ENCODE measurements around the gene PEX26. TPM values are rescaled to one million over a fixed set of nuclear protein-coding genes. Genes with fewer than 3 reads are reported as not detected.

PEX26 gene
- total and polyA plus RNA-seq, 9 donors: 13.0 to 33.4 (median 23.5) TPM

- Histone ChIP-seq H3K4me1 (ENCODE audit: insufficient read depth) (peaks cover 6% of the 10 kb centered on the region), H3K27me3 (no peaks in the 10 kb centered on the region), H3K36me3 (no peaks in the 10 kb centered on the region), H3K9me3 (no peaks in the 10 kb centered on the region), H3K27ac (no peak overlapping the region), H3K4me3 (no peak overlapping the region)
- DNase-seq: no peak
- no peak for TF ChIP-seq EP300 (IDR thresholded peaks at IDR 0.05)
- no peak for TF ChIP-seq CTCF (IDR thresholded peaks at IDR 0.05)
- TF ChIP-seq POLR2A (IDR thresholded peaks at IDR 0.05): no peak
- 72 to 78% (median 73%) methylated on average over 10 of the region's 10 CpGs for WGBS, 3 donors
- intact Hi-C loops (cut with DNase I): no loop called here
Observed at GRCh38 chr22:18031695-18032454, 45.9 kb upstream of the PEX26 start.

DNA sequence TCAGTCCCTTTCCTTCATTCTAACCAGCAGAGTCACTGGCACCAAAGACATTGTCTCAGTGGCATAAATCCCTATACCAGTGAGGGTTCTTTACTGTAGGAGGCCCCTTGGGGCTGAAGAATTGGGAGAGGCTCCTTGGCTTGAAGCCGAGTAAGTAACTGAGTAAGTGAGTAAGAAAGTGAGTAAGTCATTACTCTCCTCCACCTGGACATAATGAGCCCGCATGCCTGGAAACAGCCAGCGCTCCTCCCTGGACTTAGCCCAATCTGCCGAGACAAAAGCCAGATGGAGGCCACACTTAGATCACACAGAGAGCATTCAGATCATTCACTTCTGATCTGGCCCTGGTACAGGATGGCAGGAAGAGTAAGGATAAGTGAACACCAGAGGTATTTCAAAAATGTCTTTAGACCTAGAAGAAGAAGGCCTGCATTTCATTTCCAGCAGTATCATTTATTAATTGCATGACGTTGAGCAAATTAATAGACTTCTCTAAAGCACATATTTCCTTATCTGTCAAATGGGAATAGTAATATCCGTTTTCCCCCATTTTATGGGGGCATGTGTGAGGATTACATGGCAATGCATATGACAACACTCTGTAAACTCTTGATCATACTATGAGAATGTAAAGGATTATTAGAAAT is 45.2 kb upstream of the PEX26 start:
- no peak overlapping the region for H3K27ac ChIP-seq
- H3K36me3 ChIP-seq: no peaks in the 10 kb centered on the region

DNA sequence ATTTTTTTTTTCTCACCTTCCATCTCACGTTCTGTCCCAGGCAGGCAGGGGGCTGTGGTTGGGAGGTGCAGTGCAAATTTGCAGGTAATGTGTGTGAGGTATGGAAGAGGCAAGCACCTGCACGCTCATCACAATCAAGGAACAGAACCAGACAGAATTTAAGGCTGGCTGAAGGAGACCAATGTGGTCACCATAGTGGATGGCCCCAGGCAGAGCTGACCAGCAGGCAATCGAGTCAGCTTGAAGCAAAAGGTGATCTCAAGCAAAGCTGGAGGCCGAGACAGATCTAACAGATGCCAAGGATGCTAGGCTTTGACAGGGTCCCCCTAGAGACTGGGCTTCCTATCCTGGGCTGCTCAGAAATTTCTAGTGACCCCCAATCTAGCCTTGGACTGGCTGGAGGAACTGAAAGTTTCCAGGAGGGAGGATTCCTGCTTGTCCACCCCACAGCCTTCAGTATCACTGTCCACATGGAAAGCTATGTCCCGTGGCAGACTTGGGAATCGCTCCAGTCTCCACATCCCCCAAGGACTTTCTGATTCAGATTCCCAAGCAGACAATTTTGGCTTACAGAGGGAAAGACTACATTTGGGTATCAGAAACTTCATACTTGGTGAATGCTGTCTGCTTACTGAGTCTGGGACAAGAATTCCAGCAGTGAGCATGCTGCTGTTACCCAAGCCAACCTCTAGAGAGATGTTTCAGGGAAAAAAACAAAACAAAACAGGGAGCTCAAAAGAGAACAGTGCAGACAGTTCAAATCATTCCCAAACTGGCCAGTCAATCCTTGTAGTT is 44.4 kb upstream of the PEX26 start:
- H3K9me3 ChIP-seq: no peaks in the 10 kb centered on the region
- intact Hi-C loops (cut with DNase I): no loop called here
- peak in 3 of 5 donors; percentile 49 to 61 (median 51) for DNase-seq
- 53 to 56% (median 53%) methylated on average over 6 of the region's 6 CpGs for WGBS, 3 donors
- TF ChIP-seq CTCF (IDR thresholded peaks at IDR 0.05) (peak in 1 of 3 donors; percentile 17), POLR2A (IDR thresholded peaks at IDR 0.05) (no peak)
- H3K27ac ChIP-seq: peak overlapping the region in 1 of 2 donors; percentile 11
- H3K4me1 ChIP-seq (ENCODE audit: insufficient read depth): peaks cover 6% of the 10 kb centered on the region
- H3K4me3 ChIP-seq: no peak overlapping the region
- H3K36me3 ChIP-seq: no peaks in the 10 kb centered on the region
- no peaks in the 10 kb centered on the region for H3K27me3 ChIP-seq

More for the DNA sequence above, 45.2 kb upstream of the PEX26 start:
- no peak for DNase-seq
- peaks cover 6% of the 10 kb centered on the region for H3K4me1 ChIP-seq (ENCODE audit: insufficient read depth)
- no peaks in the 10 kb centered on the region for H3K9me3 ChIP-seq
- TF ChIP-seq EP300 (IDR thresholded peaks at IDR 0.05) (no peak), POLR2A (IDR thresholded peaks at IDR 0.05) (no peak), CTCF (IDR thresholded peaks at IDR 0.05) (no peak)
- intact Hi-C loops (cut with DNase I): no loop called here
- 42 to 58% (median 47%) methylated on average over 6 of the region's 6 CpGs for WGBS, 3 donors
- H3K27me3 ChIP-seq: no peaks in the 10 kb centered on the region
- no peak overlapping the region for H3K4me3 ChIP-seq

- H3K4me1 ChIP-seq (ENCODE audit: insufficient read depth): peaks cover 6% of the 10 kb centered on the region
- no peak for TF ChIP-seq CTCF (IDR thresholded peaks at IDR 0.05)
- TF ChIP-seq POLR2A (IDR thresholded peaks at IDR 0.05): no peak
- no peak for TF ChIP-seq EP300 (IDR thresholded peaks at IDR 0.05)
- no peak overlapping the region for H3K4me3 ChIP-seq
- H3K27me3 ChIP-seq: no peaks in the 10 kb centered on the region
- H3K9me3 ChIP-seq: no peaks in the 10 kb centered on the region
- DNase-seq: no peak
- H3K27ac ChIP-seq: peak overlapping the region in 1 of 2 donors; percentile 11
- H3K36me3 ChIP-seq: no peaks in the 10 kb centered on the region
- intact Hi-C loops (cut with DNase I): no loop called here
- WGBS, 3 donors: 89 to 91% (median 91%) methylated on average over 3 of the region's 3 CpGs
Observed at GRCh38 chr22:18034076-18034475, 43.7 kb upstream of the PEX26 start.

All from ovary (tissue), 9 donors.